ENCODE measurements around the gene OR8A1. TPM values are rescaled to one million over a fixed set of nuclear protein-coding genes. Genes with fewer than 3 reads are reported as not detected.

OR8A1 gene
- total RNA-seq, 1 donor from 2014 or later: not detected

GRCh38 chr11:124611064-124611463, 41.3 kb downstream of the OR8A1 start, which contains the start of gene PANX3:
Gene PANX3, plus strand, starts transcription at chr11:124611428. Its CDS starts 129 bp downstream, at chr11:124611557.
- Histone ChIP-seq H3K27me3 (ENCODE audit: insufficient read depth, low read length) (no peaks in the 10 kb centered on the region), H3K79me2 (ENCODE audit: insufficient read depth, low read length) (no peaks in the 10 kb centered on the region), H3K9me3 (ENCODE audit: insufficient read depth, low read depth, low read length) (no peaks in the 10 kb centered on the region), H4K20me1 (ENCODE audit: insufficient read depth, low read length) (no peaks in the 10 kb centered on the region), H3K4me3 (ENCODE audit: insufficient read depth, low read depth, low read length) (no peak within 1 kb of the TSS), H3K4me1 (ENCODE audit: insufficient read depth, low read length) (no peaks in the 10 kb centered on the region), H3K9ac (ENCODE audit: low read length) (no peak within 1 kb of the TSS), H3K36me3 (ENCODE audit: insufficient read depth, low read length) (no peaks in the 10 kb centered on the region), H2AFZ (ENCODE audit: low read depth, low read length) (no peak within 1 kb of the TSS), H3K27ac (ENCODE audit: low read depth, low read length) (no peak within 1 kb of the TSS), H3K4me2 (ENCODE audit: low read length) (no peak within 1 kb of the TSS)
- peaks cover 2% of the 10 kb centered on the region for H3K9me3 Mint-ChIP-seq (ENCODE audit: unreplicated experiment)
- peaks cover 4% of the 10 kb centered on the region for H3K27me3 Mint-ChIP-seq (ENCODE audit: low read depth, unreplicated experiment)
- TF ChIP-seq, protein P1, sequence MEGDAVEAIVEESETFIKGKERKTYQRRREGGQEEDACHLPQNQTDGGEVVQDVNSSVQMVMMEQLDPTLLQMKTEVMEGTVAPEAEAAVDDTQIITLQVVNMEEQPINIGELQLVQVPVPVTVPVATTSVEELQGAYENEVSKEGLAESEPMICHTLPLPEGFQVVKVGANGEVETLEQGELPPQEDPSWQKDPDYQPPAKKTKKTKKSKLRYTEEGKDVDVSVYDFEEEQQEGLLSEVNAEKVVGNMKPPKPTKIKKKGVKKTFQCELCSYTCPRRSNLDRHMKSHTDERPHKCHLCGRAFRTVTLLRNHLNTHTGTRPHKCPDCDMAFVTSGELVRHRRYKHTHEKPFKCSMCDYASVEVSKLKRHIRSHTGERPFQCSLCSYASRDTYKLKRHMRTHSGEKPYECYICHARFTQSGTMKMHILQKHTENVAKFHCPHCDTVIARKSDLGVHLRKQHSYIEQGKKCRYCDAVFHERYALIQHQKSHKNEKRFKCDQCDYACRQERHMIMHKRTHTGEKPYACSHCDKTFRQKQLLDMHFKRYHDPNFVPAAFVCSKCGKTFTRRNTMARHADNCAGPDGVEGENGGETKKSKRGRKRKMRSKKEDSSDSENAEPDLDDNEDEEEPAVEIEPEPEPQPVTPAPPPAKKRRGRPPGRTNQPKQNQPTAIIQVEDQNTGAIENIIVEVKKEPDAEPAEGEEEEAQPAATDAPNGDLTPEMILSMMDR (IDR thresholded peaks at IDR 0.05; ENCODE audit: insufficient read depth, low read depth, low read length): no peak
- TF ChIP-seq EZH2 (IDR thresholded peaks at IDR 0.05; ENCODE audit: insufficient read depth, low read length): no peak
- peaks cover 10% of the 10 kb centered on the region for H3K4me1 Mint-ChIP-seq (ENCODE audit: low read depth, unreplicated experiment)
- no peak within 1 kb of the TSS for H3K4me3 Mint-ChIP-seq (ENCODE audit: unreplicated experiment)
- H3K36me3 Mint-ChIP-seq (ENCODE audit: low read depth, unreplicated experiment): no peaks in the 10 kb centered on the region
- H3K27ac Mint-ChIP-seq (ENCODE audit: unreplicated experiment): no peak within 1 kb of the TSS
- FAIRE-seq (no peak), DNase-seq (ENCODE audit: low read depth) (peak; percentile 46)

- Histone ChIP-seq H3K4me2 (ENCODE audit: low read length) (no peak overlapping the region), H3K27me3 (ENCODE audit: insufficient read depth, low read length) (no peaks in the 10 kb centered on the region), H3K79me2 (ENCODE audit: insufficient read depth, low read length) (no peaks in the 10 kb centered on the region), H3K9ac (ENCODE audit: low read length) (no peak overlapping the region), H3K4me1 (ENCODE audit: insufficient read depth, low read length) (no peaks in the 10 kb centered on the region), H3K36me3 (ENCODE audit: insufficient read depth, low read length) (no peaks in the 10 kb centered on the region), H2AFZ (ENCODE audit: low read depth, low read length) (no peak overlapping the region), H3K9me3 (ENCODE audit: insufficient read depth, low read depth, low read length) (no peaks in the 10 kb centered on the region), H3K4me3 (ENCODE audit: insufficient read depth, low read depth, low read length) (no peak overlapping the region), H4K20me1 (ENCODE audit: insufficient read depth, low read length) (no peaks in the 10 kb centered on the region), H3K27ac (ENCODE audit: low read depth, low read length) (no peak overlapping the region)
- Mint-ChIP-seq H3K36me3 (ENCODE audit: low read depth, unreplicated experiment) (no peaks in the 10 kb centered on the region), H3K4me1 (ENCODE audit: low read depth, unreplicated experiment) (peaks cover 10% of the 10 kb centered on the region), H3K27ac (ENCODE audit: unreplicated experiment) (no peak overlapping the region), H3K27me3 (ENCODE audit: low read depth, unreplicated experiment) (peaks cover 4% of the 10 kb centered on the region), H3K4me3 (ENCODE audit: unreplicated experiment) (no peak overlapping the region), H3K9me3 (ENCODE audit: unreplicated experiment) (peaks cover 2% of the 10 kb centered on the region)
- no peak for FAIRE-seq
- no peak for DNase-seq (ENCODE audit: low read depth)
- TF ChIP-seq EZH2 (IDR thresholded peaks at IDR 0.05; ENCODE audit: insufficient read depth, low read length): no peak
- TF ChIP-seq, protein P1 (IDR thresholded peaks at IDR 0.05; ENCODE audit: insufficient read depth, low read depth, low read length): no peak
Observed at GRCh38 chr11:124612045-124612444, 42.2 kb downstream of the OR8A1 start.

- peaks cover 2% of the 10 kb centered on the region for H3K9me3 Mint-ChIP-seq (ENCODE audit: unreplicated experiment)
- no peak for FAIRE-seq
- H3K27ac ChIP-seq (ENCODE audit: low read depth, low read length): no peak overlapping the region
- H3K27me3 Mint-ChIP-seq (ENCODE audit: low read depth, unreplicated experiment): peaks cover 7% of the 10 kb centered on the region
- no peaks in the 10 kb centered on the region for H3K9me3 ChIP-seq (ENCODE audit: insufficient read depth, low read depth, low read length)
- no peak overlapping the region for H3K4me3 Mint-ChIP-seq (ENCODE audit: unreplicated experiment)
- no peak for DNase-seq (ENCODE audit: low read depth)
- no peak overlapping the region for H2AFZ ChIP-seq (ENCODE audit: low read depth, low read length)
- H3K27me3 ChIP-seq (ENCODE audit: insufficient read depth, low read length): no peaks in the 10 kb centered on the region
- no peak overlapping the region for H3K27ac Mint-ChIP-seq (ENCODE audit: unreplicated experiment)
- no peaks in the 10 kb centered on the region for H4K20me1 ChIP-seq (ENCODE audit: insufficient read depth, low read length)
- TF ChIP-seq, protein P1 (IDR thresholded peaks at IDR 0.05; ENCODE audit: insufficient read depth, low read depth, low read length): no peak
- no peak for TF ChIP-seq EZH2 (IDR thresholded peaks at IDR 0.05; ENCODE audit: insufficient read depth, low read length)
- no peak overlapping the region for H3K9ac ChIP-seq (ENCODE audit: low read length)
- no peaks in the 10 kb centered on the region for H3K4me1 ChIP-seq (ENCODE audit: insufficient read depth, low read length)
- H3K4me3 ChIP-seq (ENCODE audit: insufficient read depth, low read depth, low read length): no peak overlapping the region
- peaks cover 10% of the 10 kb centered on the region for H3K4me1 Mint-ChIP-seq (ENCODE audit: low read depth, unreplicated experiment)
- no peaks in the 10 kb centered on the region for H3K36me3 ChIP-seq (ENCODE audit: insufficient read depth, low read length)
- H3K36me3 Mint-ChIP-seq (ENCODE audit: low read depth, unreplicated experiment): no peaks in the 10 kb centered on the region
- no peak overlapping the region for H3K4me2 ChIP-seq (ENCODE audit: low read length)
- no peaks in the 10 kb centered on the region for H3K79me2 ChIP-seq (ENCODE audit: insufficient read depth, low read length)
Observed at GRCh38 chr11:124612567-124613246, 42.9 kb downstream of the OR8A1 start.

Data from astrocyte (in vitro differentiated cells and primary cell).